H1 (cell line): Measurements from ENCODE around the gene MT1F. TPM values are rescaled to one million over a fixed set of nuclear protein-coding genes. Genes with fewer than 3 reads are reported as not detected.
A peak's percentile ranks its signal among the peaks of the same experiment; 100 is the strongest.

Experiments used
- BACH1 ChIP-seq: IDR thresholded peaks from 2 replicates; pipeline ENCODE4 v1.6.1; 2012; ENCODE audit warnings: low read length, improper control_type of control experiment
- CHD2 ChIP-seq: IDR thresholded peaks from 2 replicates; pipeline ENCODE4 v1.6.1; 2012; ENCODE audit warnings: low read length, improper control_type of control experiment
- CHD7 ChIP-seq: fragments of 300-600 bp; sonication (generic); IDR thresholded peaks from 2 replicates; pipeline ENCODE4 v1.7.1; 2012; ENCODE audit warnings: low read length, moderate library complexity, mild to moderate bottlenecking, inconsistent platforms; ENCODE audit not compliant: insufficient replicate concordance
- NRF1 ChIP-seq: IDR thresholded peaks from 2 replicates; pipeline ENCODE4 v1.6.1; 2011; ENCODE audit warnings: mild to moderate bottlenecking, low read depth, low read length, improper control_type of control experiment
- PHF8 ChIP-seq: fragments of 200-600 bp; sonication (generic); conservative IDR thresholded peaks from 2 replicates; pipeline ENCODE4 v1.7.1; 2012; ENCODE audit warnings: low read depth, mild to moderate bottlenecking, inconsistent platforms, low read length, moderate library complexity
- SUZ12 ChIP-seq: fragments of 200-600 bp; sonication (generic); IDR thresholded peaks from 2 replicates; pipeline ENCODE4 v1.6.1; 2012; ENCODE audit warnings: mild to moderate bottlenecking, inconsistent platforms, low read length, moderate library complexity, mixed read lengths
- polyA plus RNA-seq, 7 experiments: library from polyadenylated mRNA; depleted of rRNA in 3 of 7; stranded (reverse) in 5 of 7; unstranded in 2 of 7; fragments of >200 nt in 5 of 7; fragments of 200-250 nt in 2 of 7; gene quantifications; 1 replicate in 5 of 7; 2 replicates in 1 of 7; 4 replicates in 1 of 7; pipeline versions ENCODE4 v1.2.1 to v1.2.3, GENCODE V29; 2011 to 2013; ENCODE audit warnings: missing spikeins in 2 of 7, mixed read lengths in 2 of 7
- total RNA-seq: library from RNA; stranded (reverse); fragmentation: NEBNext Ultra II Directional; extraction: Animal tissue kit (Norgen Biotek cat#: 25700); gene quantifications from 2 replicates; pipeline ENCODE4 v1.2.1, GENCODE V29; 2021
- TF ChIP-seq, protein P1 (sequence below), 3 experiments: IDR thresholded peaks; 1 replicate in 2 of 3; 2 replicates in 1 of 3; pipeline versions ENCODE4 v1.5.1 to v1.6.1; 2011; ENCODE audit warnings: low read length in 3 of 3, mild to moderate bottlenecking in 3 of 3, inconsistent platforms in 2 of 3, low read depth in 1 of 3, moderate library complexity in 1 of 3; ENCODE audit not compliant: insufficient read depth in 1 of 3; ENCODE audit errors: control extremely low read depth in 1 of 3

Gene MT1F
- total and polyA plus RNA-seq, 2 of the 8 experiments (the other 6 are each of a cell fraction or from before 2014, with no cell fraction given), result 5.9 to 20.8 TPM

DNA sequence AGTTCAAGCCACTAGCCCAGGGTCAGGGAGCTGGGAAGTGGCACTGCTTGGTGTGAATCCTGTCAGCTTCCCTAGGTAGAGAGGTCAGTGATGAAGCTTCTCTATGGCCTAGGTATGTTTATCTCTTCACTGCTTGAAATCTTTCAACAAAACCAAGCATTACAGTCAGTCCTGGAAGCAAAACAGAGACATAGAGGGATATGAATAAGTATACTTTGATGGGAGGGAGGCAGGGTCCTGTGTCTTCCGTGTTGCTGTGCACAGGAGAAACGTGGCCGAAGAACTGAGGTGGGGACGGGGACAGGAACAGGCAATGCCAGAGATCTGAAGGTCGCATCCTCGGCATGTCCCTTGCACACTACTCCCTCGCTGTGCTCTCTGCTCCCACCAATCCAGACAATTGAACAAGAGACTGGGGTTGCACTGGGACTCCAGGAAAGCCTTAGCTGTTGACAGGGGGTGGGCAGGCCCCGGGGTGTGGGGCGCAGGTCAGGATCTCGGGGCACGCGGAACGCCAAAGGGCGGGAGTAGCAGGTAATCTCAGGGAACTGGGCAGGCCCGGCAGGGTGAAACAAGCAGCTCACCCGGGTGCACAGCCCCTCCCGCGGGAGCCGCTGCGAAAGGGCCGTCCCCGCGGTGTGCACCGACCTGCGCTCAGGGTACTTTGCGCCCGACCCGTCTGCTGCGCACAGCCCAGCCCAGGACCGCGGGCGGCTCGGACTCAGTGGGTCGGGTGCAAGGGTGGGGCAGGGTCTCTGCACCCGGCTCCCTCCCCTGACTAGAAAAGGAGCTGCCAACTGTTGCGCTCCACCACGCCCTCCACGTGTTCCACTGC, 11.5 kb downstream of the MT1F start, which contains the start of gene MT1H (continued):
- TF ChIP-seq SUZ12 (peak; percentile 88), CHD7 (no peak), BACH1 (no peak), NRF1 (no peak), CHD2 (no peak), PHF8 (no peak)
- TF ChIP-seq, protein P1, sequence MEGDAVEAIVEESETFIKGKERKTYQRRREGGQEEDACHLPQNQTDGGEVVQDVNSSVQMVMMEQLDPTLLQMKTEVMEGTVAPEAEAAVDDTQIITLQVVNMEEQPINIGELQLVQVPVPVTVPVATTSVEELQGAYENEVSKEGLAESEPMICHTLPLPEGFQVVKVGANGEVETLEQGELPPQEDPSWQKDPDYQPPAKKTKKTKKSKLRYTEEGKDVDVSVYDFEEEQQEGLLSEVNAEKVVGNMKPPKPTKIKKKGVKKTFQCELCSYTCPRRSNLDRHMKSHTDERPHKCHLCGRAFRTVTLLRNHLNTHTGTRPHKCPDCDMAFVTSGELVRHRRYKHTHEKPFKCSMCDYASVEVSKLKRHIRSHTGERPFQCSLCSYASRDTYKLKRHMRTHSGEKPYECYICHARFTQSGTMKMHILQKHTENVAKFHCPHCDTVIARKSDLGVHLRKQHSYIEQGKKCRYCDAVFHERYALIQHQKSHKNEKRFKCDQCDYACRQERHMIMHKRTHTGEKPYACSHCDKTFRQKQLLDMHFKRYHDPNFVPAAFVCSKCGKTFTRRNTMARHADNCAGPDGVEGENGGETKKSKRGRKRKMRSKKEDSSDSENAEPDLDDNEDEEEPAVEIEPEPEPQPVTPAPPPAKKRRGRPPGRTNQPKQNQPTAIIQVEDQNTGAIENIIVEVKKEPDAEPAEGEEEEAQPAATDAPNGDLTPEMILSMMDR (IDR thresholded peaks at IDR 0.05; ENCODE audit: control extremely low read depth in 1 of 3, insufficient read depth in 1 of 3, low read depth in 1 of 3, low read length in 3 of 3), result no peak
